NCI-H1092 (cell line): ENCODE results near the gene CKAP2L.

Experiments
- DNase-seq: peaks from one replicate; lab custom pipeline; 2025; lab: John Stamatoyannopoulos, UW

CKAP2L gene

DNA sequence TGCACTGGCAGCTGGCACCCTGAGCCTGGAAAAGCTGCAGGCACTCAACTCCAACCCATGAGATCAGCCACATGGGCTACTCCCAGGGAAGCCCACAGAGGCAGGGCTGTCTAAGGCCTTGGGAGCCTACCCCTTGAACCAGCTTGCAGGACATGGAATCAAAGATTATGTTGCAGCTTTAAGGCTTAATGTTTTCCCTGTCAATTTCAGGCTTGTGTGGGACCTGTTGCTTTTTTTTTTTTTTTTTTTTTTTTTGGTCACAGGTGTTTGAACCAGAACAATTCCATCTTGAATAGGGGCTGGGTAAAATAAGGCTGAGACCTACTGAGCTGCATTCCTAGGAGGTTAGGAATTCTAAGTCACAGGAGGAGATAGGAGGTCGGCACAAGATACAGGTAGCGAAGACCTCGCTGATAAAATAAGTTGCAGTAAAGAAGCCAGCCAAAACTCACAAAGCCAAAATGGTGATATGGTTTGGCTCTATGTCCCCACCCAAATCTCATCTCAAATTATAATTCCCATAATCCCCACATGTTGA lies 27.4 kb upstream of the CKAP2L start:
- DNase-seq: no peak

DNA sequence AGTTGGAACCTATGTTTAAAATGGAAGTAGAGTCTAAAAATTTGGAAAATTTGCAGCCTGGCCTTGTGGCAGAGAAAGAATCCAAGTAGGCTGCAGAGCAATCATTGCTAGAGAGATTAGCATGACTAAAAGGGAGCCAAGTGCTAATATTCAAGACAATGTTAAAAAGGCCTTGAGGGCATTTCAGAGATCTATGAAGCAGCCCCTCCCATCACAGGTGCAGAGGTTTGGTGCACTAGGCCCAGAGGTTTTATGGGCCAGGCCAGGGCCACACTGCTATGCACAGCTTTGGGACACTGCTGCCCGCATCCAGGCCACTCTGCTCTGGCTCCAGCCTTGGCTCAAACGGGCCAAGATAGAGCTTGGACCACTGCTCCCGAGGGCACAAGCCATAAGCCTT lies 26.6 kb upstream of the CKAP2L start:
- DNase-seq: no peak

DNA sequence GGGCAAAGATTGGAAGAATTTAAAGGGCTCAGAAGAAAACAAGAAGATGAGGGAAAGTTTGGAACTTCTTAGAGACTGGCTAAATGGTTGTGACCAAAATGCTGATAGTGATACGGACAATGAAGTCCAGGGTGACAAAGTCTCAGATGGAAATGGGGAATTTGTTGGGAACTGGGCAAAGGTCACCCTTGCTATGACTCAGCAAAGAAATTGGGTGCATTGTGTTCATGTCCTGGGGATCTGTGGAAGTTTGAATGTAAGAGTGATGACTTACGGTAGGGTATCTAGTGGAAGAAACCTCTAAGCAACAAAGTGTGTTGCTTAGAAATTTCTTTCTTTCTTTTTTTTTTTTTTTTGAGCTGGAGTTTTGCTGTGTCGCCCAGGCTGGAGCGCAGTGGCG lies 25.9 kb upstream of the CKAP2L start:
- no peak for DNase-seq

DNA sequence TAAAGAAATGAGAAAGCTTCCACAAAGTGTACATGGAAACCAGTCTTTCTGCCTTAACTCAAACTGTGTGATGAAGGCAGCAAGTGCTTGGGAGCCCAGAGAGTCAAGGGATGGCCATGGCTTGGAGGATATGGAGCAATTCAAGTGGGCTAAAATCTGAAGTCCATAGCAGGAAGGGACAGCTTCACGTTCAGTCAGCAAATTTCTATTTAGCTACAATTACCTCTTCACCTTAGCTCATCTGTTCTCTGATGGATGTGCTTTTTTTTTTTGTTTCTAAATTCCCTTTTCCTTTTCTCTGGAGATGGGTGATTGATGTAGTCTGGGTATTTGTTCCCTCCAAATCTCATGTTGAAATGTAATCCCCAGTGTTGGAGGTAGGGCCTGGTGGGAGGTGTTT lies 24.8 kb upstream of the CKAP2L start:
- DNase-seq: no peak

DNA sequence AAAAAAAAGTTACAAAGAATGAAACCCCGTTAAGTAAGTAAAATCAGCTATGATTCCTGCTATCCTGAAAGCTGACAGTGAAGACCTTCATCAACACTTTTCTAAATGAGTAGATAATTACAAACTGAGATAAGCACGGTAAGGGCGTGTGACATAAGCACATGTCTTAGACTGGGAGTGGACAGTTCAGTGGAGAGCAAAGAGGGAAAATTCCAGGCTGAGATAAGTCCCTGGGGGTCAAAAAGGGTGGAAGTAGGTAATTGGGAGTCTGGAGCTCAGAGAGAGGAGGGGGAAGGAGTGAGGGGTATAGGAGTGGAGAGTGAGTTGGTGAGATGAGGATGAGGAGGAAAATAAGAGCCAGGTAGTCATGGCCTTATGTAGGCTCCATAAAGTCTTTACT lies 24.2 kb upstream of the CKAP2L start:
- no peak for DNase-seq

DNA sequence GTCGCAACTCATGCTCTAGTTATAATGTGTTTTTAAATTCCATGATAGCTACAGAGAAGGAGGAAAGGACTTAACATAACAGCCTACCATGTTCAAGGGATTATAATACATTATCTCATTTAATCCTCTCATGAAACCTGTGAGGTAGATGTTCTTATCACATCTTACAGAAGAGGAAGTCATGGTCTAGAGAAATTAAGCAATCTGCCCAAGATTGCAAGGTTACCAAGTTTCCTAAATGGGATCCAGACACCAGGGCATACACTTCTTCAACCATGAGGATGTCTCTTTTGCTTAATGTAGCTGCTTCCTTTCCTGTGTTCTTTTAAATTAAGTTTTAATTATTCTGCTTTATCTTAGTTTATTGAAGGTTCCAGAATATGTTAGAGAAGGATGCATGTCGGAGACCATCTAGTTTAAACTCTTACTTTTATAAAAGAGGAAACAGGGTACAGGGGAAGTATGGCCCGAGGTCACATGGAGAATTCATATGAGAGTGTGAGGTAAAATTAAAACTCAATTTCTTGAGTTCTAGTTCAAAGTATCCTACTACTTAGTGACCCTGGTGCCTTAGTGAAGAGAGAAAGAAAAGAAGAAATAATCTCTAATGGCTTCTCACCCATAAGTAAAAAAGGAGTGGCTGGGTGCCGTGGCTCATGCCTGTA lies 23.5 kb upstream of the CKAP2L start:
- no peak for DNase-seq

DNA sequence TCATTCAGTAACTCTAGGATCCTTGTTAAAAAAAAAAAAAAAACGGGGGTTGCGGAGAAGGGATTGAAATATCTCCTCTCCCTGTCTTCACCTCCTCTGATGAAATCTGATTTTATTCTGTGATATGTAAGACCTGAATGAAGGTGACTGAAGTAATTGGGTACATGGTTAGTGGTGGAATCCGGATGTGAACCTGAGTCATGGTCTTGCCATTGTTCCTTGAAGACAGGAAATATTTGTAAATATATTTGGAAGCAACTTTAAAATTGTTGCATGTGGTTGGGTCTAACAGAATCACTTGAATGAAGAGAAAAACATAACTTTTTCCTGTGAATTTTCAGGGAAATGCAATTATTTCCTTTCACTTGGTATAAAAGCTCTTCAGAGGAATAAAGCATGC lies 22.9 kb upstream of the CKAP2L start:
- DNase-seq: no peak

DNA sequence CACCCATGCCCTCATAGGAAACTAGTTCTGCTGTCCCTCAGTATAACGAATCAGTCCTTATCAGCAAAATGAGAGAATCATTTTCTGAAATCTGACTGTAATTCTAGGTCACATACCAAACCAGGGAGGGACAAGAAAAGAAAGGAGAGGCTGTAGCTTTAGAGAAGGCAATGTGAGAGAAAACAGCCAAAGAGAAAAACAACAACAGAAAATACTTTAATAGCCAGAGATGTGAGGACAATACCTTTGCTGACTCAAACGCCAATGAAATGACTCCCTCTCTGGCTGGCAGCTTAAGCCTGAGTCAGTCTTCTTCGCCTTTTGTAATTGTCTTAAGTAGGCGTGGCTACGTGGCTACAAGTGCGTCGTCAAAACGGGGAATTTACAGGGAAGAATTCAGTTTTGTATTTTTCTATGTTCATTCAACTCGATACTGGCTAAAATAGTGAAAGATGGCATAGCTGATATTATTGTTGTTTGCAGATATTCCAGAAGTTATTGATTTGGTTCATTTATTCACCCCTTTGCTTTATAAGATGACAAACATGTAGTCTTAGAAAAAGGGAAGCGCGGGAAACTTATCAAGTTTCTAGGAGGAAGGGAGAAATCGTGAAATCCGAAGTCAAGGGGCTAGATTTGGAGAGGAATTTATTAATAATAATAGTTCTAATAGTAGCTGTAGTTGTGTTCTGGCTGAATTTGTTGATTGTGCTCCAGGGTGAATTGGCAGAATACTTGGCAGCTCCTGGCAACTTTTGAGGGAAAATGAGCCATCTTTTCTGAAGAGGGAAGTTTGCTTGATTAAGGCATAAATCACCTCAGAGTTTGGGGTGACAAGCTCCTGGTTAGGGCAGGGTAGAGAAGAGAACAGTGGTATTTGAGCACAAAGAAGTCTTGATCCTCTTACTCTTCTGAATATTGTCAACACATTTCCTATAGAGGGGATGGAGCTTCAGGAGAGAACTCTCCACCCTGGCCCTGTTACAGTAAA lies 20.1 kb upstream of the CKAP2L start, which contains the start of gene IL1A:
IL1A (minus strand) TSS at position 295 of the 991 bp plus-strand sequence. CDS start 723 bp downstream, outside the sequence.
- DNase-seq: no peak

DNA sequence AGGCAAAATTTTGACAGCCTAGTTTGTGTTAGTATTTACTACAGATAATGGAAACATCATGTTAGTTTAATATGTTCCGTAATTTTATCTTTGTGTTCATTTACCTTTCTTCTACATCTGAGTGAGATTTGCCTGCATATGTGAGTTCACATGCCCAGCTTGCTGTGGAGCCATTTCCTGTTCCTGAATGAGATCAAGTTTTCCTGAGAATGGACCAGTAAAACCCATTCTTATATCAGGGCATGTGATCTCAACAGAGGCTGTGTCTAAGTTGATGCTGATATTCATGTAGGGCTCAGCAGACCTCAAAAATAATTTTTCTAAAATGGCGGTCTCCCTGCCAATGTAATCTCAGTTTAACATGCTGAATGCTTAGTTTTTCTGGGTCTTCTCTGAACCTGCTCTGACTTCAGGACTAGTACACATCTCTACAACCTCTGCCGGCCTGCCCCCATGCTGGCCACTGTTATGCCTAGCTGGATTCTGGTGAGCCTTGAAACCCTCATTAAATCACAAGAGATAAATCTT lies 18.8 kb upstream of the CKAP2L start:
- no peak for DNase-seq

DNA sequence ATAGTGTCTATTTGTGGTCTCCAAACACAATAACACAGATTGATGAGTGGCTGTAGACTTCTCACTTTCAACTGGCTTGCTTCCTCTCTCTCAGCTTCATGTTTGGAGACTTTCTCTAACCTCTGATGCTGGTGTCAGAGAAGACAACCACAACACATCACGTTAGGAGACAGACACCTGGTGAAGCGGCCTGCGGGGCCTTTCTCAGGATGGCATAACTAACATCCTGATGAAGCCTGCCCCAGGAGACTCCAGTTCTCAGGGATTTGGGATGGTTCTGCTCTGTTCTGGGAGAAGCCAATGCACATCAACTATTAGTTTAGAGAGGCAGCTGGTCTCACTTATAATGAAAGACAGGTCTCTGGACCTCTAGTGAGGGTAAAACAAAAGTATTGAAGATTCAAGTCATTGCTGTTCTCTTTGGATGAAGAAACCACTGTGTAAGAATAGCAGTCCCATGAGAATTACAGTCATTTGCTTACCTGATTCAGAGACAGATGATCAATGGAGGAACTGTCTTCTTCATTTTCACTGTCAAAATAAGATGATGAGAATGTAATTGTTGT lies 17.9 kb upstream of the CKAP2L start:
- no peak for DNase-seq

DNA sequence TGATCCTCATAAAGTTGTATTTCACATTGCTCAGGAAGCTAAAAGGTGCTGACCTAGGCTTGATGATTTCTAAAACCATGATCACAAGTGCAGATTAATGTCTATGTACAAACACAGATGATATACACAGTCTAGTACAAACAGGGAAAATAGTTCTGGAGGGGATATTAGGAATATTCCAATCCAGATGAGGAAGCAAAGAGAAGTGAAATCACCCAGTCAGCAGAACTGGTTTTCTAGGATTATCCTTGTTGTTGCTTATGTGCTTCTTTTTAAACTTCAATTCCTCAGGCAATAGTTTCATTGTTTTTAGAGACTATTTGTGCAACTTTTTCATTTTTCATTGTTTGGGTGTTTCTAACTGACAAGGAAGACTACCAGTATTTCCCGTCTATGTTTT lies 15.2 kb upstream of the CKAP2L start:
- no peak for DNase-seq

DNA sequence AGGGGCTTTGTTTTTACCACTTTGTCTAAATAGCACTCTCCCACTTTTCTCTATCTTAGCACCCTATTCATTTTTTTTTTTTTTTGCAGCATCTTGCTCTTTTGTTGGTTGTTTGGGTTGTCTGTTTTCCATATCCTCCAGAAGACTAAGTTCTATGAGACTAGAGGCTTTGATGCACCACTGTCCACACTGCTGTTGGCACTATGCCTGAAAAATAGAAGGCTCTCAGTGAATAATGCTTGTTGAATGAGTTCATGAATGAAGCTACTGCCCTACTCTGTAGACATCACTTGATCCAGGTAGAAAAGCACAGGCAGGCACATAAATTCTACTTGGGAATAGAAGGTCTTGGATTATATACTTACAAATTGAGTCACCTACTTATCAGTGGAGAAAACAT lies 12.6 kb upstream of the CKAP2L start:
- DNase-seq: no peak

DNA sequence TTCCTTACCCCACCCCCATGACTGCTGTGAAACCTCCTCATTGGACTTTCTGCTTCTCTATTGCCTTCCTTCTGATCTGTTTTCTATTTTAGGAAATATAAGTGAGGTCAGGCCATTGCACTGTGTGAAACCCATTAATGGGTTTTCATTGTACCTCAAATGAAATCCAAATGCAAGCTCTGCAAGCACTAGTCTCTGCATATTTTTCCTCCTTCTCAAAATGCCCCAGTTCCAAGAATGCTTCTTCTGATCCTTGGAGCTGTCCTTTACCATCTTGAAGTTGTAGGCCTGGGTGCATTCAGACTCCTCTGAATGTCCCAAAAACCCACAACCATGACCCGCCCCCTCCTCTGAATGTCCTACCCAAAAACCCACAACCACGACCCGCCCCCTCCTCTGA lies 11.7 kb upstream of the CKAP2L start:
- DNase-seq: no peak

DNA sequence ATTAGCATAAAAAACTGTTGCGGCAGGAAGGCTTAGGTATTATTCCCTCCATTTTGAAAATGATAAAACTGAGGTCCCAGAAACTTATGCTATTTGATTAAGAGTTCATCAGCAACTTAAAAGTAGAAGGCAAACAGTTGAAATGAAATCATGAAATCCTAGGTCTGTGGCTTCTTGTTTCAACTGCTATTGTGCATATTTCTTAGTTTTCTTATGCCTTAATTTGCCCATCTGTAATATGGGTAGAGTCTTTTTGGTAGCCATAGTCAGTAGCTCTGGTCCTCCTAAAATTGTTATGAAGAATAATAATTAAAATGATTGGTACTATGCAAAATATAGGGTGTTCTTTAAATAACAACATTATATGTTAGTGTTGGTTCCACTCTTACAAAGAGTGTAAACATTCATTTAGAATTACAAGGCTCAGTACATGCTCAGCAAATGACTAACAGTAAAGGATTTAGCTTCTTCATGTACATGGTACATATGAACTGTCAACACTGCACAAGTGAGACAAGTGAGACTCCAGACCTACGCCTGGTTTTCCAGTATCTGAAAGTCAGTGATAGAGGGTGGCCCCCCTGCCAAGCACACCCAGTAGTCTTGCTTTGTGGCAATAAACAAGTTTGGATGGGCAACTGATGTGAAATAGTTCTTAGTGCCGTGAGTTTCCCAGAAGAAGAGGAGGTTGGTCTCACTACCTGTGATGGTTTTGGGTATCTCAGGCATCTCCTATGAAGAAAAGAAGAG lies 10.3 kb upstream of the CKAP2L start:
- no peak for DNase-seq

DNA sequence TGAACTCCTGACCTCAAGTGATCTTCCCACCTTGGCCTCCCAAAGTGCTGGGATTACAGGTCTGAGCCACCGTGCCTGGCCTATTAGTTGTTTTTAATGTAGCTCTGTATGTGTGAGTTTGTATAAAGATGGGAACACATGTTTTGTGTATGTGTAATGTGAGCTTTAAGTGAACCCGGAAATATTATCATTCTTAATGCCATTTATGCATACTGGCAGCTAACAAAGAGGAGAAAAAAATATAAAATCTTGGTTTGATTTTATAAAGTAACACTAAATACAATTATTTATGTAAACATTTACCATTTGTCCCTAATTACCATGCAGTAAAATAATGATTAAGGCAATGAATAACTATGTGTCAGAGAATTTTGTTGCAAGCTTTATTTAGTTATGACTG lies 9.1 kb upstream of the CKAP2L start:
- no peak for DNase-seq

DNA sequence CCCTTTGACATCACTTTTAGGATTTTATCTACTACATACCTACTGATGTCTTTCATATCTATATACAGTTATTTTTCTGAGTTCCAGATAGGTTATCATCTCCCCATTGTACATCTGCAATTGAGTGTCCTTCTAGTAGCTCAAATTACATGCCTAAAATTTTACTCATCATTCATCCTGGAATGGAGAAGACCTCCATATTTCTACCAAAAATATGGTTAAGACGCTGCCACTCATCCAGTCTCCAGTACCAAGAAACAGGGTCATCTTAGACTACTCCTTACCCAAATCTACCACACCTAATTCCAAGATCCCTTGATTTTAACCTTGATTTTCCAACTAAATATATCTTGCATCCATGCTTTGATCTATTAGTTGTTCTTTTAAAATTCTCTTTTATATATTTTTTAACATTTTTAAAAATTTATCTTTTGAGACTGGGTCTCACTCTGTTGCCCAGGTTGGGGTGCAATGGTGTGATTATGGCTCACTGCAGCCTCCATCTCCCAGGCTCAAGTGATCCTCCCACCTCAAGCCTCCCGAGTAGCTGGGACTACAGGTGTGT lies 8.6 kb upstream of the CKAP2L start:
- DNase-seq: no peak

DNA sequence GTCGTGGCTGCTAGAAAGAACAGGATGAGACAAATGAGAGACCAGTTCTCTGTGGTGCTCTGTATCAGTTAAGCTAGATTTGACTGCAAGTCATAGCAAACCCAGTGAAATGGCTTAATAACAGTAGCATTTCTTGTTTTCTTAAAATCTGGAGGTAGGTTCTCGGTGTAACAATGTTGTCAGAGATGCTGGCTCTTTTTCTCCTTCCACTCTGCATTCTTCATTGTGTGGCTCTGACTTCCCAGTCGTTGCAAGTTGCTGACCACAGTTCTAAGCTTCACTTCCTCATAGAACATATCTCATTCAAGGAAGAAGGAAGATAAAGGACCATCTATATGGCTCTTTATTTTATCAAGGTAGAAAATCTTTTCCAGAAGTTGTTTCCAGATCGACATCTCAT lies 7.9 kb upstream of the CKAP2L start:
- DNase-seq: no peak

DNA sequence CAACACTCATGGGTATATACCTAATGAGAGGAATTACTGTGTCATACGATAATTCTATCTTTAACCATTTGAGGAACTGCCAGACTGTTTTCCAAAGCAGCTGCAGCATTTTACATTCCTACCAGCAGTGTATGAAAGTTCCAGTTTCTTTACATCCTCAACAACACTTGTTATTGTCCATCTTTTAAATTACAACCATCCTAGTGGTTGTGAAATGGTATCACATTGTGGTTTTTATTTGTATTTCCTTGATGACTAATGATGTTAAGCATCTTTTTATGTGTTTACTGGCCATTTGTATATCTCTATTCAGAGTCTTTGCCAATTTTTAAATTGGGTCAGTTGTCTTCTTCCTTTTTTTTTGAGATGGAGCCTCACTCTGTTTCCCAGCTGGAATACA lies 4.0 kb upstream of the CKAP2L start:
- no peak for DNase-seq

DNA sequence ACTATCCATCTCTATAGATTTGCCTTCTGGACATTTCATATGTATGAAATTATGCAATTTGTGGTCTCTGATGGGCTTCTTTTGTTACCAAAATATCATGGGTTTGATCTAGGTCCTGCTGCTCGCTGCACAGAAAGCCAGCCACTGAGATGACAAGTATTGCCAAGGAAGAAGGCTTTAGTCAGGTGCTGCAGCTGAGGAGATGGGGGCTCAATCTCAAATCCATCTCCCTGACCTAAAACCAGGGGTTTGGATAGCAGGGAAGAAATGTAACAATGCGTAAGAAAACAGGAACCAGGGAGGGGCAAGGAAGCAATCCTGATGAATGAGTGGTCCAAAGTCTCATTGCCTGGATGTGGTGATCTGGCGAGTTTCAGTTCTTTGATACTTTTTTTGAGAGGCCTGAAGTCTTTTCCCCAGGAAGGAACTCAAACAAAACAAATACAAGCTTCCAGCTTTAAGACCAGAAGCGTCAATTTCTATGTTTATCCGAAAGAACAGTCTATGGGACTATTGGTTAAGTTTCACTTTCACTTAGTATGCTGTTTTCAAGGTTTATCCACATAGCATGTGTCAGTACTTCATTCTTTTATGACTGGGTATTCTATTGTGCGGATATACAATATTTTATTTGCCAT lies 3.4 kb upstream of the CKAP2L start:
- no peak for DNase-seq

DNA sequence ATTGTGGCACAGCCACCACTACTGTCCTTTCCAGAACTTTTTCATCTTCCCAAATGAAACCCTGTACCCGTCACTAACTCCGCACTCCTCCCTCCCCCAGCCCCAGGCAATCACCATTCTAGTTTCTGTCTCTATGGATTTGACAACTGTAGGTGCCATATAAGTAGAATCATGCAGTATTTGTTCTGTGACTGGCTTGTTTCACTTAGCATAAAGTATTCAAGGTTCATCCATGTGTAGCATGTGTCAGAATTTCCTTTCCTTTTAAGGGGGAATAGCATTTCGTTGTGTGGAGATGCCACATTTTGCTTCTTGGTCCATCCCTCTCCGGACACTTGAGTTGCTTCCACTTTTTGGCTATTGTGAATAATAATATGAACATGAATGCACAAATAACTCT lies 842 bp upstream of the CKAP2L start:
- no peak for DNase-seq

DNA sequence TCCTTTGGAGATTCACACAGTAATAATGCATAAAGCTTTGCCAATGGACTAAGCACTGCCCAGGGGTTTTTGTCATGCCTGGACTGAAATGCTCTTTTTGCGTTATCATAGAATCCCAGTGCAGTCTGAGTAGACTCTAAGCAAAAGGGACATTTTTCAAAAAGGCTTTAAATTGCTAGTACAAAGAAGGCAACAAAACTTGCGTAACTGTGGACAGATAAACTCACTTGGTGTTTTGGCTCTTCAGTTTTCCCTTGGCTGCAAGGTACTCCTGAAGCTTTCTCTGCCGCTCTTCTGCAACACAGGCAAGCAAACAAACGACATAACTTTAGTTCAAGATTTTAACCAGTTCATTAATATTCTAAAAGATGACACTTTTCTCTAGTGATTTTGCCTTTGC lies 2.1 kb downstream of the CKAP2L start:
- no peak for DNase-seq
